Measurements from ENCODE around the gene IDH3B.
"Not testable (repeated sequence)": the region's sequence is repeated elsewhere in the genome, so short reads cannot be mapped to it uniquely, and the experiment has no call there.

The IDH3B gene

DNA sequence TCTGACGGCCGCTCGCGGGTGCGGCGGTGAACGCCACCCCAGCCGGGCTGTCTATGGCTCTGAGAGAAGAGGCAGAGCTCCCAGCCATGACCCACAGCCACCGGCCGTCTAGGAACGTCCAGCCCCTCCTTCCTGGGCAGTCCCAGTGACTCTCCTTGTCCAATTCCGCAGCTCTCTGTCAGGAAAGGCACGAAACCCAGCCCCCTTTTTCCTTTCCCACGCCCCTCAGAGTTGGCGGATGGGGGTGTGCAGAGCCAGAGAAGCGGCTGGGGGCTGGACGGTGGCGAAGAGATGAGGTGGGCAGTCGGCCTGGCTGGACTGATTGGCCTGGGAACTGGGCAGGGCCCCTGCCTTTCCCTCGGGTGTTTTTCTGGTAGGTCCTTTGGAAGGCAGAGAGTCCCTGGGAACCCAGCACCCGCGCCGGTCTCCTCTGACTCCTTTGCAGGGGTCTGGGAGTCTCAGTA is 30.0 kb upstream of the IDH3B start:
- DNase-seq, result peak; percentile 31

DNA sequence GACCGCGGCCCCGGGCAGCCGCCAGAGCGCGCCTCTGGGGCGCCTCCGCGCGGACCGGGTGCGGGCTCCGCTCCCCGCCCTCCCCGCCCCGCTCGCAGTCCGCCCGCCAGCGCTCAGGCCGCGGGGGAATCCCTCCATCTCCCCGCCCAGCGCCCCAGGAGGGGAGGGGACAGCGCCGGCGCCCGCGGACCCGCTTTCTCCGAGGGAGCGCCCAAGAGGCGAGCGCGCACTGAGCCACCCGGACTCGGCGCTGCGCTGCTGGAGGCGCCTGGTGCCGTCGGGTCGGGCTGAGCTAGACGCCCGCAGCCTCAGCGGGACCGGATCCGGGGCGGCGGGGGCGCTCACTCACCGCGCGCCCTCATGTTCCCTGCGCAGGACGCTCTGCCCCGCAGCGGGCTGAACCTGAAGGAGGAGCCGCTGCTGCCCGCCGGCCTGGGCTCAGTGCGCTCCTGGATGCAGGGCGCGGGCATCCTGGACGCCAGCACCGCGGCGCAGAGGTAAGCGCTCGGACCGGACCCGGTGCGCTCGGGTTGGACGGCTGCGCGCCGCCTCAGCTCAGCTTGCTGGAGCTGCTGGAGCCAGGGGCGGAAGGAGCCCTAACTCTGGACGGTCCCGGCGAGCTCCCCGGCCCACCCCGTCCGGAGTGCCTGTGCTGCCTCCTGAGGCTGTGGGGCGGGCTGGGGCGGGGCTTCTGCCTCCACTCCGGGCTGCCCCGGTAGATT is 29.4 kb upstream of the IDH3B start:
- DNase-seq, result peak; percentile 48

DNA sequence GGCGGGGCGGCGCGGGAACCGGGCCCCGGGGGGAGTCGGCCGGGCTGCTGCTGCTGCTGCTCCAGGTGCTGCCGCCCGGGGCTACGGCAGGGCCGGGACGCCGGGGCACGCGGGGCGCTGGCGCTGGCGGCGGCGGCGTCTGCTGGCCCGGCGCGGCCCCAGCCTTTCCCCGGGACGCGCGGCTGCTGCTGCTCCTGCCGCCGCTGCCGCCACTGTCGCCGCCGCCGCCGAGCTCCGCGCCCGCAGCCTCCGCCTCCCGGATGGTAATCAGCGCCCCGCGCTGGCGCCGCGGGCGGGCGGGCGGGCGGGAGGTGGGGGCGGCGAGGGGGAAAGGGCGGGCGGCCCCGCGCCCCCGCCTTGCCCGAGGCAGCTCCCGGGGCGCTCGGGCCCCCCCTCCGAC is 28.9 kb upstream of the IDH3B start:
- no peak for DNase-seq

DNA sequence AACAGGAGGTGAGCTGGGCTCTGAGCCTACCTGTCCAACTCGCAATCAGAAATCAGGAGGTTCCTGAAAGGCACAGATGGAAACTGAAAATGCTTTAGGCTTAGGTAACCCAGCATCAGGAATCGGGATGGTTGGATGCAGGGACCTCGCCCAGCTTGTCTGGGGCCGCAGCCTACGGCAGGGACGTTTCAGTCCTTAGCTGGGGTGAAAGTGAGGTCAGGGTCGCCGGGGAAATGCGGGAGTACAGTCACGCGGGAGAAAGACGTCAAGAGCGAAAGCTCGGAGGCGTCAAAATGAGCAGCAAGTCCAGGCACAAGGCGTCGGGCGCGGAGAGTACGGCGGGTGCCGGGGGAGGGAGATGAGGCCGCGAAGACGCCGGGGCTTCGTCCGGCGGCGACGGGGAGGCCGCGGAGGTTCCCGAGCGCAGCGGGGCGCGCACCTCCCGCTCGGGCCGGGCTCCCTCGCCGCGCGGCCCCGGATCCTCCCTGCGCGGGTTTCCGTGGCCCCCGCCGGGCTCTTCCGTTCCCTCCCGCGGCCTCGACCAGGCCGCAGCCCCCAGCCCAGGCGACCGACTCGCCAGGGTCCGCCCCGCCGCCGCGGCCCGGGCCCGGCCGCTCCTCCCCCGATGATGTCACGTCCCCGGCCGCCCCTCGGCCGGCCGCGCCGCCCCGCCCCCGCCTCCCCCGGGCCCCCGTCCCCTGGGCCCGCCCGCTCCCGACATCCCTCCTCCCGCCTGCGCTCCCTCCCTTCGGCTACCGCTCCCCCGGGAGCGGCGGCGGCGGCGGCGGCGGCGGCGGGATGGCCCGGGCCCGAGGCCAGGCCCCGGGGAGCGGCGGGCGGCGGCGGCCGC is 28.2 kb upstream of the IDH3B start, which contains the start of gene EBF4:
Gene EBF4, plus strand, starts transcription at position 745 of the 850 bp plus-strand sequence. CDS start 866 bp downstream, outside the sequence.
- peak; percentile 43 for DNase-seq

DNA sequence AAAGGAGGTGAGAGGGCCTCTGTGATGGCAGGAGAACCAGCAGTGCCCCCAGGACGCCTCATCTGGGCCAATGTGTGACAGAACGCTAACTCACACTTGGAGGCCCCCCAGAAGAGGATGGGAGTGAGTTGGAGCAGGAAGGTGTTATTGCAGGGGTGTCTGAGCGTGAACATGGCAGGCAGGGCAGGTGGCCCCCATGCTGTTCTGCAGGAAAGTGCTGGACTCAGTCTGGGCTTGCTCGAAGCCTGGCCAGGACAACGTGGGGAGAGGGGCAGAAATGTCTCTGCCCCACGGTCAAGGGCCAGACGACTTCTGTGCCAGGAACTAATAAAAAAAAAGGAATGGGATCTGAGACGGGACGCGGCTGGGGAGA is 27.6 kb upstream of the IDH3B start:
- DNase-seq, result no peak

DNA sequence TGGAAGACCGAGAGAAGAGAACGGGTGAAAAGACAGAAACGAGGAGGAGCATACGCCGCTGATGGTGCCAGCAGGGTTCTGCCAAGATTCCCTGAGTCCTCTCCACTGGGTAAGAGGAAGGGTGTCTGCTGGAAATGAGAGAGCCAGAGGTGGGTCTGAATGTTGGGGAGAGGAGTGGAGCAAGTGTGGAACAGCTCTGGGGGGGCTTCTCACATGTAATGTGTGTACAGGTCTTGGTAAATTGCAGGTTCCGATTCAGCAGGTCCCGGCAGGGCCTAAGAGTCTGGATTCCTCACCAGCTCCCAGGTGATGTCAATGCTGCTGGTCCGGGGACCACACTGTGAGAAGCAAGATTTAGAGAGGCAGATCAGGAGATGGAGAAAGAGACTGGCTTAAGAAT is 27.1 kb upstream of the IDH3B start:
- no peak for DNase-seq

DNA sequence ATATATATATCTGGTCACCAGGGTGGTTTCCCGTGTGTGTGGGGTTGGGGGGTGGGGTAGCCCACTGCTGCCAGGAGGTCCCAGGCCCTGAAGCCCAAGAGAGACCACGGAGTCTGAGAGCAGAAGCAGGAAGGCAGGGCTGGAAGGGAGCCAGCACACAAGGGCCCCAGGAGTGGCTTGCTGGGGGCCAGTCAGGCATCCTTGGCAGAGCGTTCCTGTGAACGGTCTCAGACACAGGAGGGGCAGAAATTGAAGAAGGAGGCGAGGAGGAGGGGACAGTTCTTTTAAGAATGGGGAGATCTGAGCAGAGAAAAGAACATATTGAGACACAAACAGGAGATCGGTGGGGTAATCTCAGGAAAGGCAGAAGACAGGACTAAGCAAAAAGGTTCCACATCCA is 26.7 kb upstream of the IDH3B start:
- DNase-seq, result no peak

DNA sequence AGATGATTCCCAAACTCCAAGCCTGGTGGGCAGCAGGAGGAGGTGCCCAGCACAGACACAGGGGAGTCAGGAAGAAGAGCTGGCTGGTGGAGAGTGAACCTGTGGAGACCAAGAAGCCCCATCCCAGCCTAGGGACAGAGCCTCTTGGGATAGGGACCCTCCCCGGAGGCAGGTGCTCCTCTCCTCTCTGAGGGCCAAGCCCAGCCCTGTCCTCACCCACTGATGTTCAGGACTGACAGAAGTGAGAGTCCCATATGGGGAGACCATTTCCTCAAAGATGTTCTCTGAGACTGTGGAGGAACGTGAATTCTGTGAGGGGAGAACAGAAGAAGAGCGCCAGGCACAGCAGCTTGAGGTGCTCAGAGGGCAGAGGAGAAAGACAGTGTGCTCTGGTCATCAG is 26.2 kb upstream of the IDH3B start:
- DNase-seq, result no peak

DNA sequence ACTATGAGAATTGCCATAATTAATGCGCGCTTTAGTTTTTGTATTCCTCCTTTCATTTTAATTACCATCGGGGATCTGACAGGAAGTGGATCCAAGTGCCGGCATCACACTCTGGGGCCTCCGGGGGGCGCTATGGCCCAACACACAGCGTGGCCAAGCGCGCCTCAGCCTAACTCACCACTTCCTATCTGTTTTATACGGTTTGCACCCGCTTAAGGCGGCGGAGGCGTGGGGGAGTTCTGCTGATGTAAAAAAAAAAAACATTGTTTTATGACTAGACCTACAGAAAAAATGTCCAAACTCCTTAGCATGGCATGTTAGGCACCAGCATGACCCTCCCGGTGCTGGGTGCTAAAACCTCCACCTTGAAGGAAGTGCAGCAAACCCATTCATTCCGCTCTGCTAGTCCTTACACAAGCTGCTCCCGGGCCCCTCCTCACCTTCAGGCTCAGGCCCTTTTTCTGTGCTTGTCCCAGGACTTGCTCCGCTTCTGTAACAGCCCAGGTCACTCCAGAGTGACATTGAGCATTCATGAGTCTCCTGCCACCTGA is 24.1 kb upstream of the IDH3B start:
- peak; percentile 69 for DNase-seq

DNA sequence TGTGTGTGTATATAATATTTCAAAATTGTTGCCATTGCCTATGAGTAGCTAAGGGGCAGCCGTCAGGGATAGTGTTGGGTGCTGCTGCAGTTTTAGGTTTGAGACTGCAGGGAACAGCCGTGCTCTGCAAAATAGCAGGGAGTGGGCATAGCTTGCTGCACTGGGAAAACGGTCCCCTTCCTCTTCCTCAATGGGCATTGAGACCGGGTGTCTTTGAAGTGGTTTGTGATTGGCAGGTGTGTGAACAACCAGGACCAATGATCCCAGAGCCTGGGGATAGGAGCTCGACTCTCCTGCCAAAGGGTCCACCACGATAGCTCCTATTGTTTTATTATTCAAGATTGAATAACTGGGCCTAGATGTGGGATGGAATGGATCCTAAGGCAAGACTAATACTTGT is 23.5 kb upstream of the IDH3B start:
- no peak for DNase-seq

DNA sequence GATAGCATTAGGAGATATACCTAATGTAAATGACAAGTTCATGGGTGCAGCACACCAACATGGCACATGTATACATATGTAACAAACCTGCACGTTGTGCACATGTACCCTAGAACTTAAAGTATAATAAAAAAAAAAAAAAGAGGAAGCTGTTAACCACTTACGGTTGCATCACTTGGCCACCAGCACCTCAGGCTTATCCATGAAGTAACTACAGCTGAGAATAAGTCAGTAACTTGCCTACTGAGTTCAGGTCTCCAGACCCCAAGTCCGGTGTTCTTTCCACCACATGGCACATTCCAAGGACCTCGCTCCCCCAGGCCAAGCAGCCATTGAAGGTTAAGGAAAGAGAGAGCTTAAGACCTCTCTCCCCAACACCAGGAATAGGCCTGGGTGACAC is 20.8 kb upstream of the IDH3B start:
- not testable (repeated sequence) for DNase-seq

DNA sequence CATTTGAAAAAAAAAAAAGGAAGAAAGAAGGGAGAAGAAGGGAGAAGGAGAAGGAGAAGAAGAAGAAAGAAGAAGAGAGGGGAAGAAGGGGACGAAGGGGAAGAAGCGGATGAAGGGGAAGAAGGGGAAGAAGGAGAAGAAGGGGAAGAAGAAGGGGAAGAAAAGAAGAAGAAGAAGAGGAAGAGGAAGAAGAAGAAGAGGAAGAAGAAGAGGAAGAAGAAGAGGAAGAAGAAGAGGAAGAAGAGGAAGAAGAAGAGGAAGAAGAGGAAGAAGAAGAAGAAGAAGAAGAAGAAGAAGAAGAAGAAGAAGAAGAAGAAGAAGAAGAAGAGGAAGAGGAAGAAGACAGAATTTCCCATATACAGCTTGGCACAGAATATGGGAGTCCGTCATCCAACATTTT is 18.0 kb upstream of the IDH3B start:
- DNase-seq, result not testable (repeated sequence)

DNA sequence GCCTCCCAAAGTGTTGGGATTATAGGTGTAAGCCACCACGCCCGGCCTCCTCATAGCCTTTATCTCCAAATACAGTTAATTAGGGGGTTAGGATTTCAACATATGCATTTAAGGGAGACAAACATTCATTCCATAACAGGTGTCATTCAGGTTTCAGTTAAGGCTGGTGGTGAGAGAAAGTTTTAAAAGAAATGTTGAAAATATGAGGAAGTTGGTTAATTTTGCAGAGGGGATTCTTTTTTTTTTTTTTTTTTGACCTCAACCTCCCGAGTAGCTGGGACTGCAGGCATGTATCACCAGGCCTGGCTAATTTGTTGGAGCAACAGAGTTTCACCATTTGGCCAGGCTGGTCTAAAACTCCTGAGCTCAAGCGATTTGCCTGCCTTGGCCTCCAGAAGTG is 16.0 kb upstream of the IDH3B start:
- no peak for DNase-seq

DNA sequence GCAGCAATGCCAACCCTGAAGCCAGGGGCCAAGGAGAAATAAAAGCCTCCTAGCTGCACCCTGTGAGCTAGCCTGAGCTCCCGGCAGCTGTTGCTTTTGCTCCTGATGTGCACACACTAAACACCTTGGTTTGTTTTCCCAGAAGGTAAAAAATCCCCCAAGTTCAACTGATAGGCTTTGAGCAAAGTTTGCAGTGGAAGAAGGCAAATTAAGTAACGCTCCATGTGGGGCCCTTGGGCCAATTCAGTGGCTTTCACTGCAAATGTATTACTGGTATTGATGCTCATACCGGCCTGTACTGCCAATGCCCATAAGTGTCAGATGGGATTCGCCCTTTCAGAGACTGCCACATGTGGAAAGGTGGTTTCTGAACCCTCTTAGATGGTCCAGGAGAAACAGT is 9.4 kb upstream of the IDH3B start:
- DNase-seq, result no peak

DNA sequence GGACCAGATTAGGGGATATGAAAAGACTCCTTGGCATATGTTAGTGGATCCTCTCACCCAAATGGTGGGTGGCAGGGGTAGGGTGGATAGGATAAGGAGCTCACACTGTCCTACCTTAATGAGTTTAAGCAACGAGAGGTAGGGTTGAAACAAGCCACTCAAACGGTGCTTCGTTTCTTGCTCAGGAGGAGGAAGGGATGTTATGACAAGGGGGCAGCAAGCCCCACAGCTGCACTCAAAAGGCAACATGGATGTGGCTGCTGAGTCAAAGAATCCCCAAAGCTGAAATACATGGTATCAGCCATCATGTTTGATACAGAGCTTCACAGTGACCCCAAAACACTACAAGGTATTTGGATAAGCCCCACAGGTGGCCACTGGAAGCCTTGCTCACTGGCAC is 8.4 kb upstream of the IDH3B start:
- no peak for DNase-seq

DNA sequence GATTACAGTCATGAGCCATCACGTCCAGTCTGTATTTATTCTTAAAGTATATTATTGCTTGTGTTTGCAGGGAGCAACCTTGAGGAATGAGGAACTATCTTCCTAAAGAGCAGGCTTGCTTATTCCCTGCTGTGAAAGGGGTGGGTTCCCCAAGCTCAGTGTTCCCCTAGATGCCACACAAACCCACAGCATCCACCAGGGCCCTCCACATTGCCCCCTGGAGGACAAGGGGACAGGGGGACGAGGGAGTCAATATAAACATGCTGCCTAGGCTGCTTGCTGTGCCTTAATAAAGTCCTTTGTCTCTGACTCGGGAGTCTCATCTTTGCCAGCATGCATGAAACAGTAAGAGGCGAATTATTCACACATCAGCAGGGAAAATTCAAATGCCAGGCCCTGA is 8.0 kb upstream of the IDH3B start:
- peak; percentile 46 for DNase-seq

DNA sequence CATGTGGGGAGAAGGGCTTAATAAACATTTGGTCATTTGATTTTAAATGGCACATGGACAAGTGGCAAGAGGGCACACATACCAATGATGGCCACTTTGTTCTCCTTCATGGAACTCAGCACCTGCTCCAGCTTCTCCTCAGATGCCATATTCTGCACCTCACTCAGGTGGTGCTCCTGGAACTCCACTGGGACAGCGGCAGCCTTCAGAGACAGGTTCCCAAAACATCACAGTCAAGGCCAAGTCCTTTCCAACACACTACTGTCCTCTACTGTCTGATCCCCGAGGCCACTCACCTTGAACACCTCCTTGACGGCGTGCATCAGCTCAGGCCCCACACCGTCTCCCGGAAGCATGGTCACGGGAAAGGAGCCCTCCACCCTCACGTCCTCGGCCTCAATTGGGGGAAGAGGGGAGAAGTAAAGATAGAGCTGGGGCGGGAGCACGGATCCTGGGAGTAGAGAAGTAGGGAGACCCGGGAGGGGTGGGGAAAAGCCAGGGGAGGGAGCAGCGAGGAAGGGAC is 591 bp downstream of the IDH3B start:
- DNase-seq, result no peak

DNA sequence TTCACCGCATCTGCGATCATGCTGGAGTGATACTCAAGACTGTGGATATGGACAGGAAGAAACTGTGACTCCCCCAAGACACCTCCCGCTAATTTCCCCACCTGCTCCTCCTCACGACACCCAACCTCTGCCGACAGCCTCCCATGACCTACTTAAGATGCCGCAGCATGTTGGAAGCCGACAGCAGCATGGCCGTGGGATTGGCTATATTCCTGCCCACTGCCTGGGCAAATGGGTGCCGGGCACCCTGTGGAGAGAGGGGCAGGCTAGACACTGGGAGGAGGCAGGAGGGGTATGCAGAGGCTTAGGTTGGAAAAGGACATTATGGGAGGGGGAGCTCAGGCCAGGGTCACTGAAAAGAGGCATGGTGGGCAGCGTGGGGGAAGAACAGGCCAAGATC is 4.5 kb downstream of the IDH3B start:
- DNase-seq, result no peak

DNA sequence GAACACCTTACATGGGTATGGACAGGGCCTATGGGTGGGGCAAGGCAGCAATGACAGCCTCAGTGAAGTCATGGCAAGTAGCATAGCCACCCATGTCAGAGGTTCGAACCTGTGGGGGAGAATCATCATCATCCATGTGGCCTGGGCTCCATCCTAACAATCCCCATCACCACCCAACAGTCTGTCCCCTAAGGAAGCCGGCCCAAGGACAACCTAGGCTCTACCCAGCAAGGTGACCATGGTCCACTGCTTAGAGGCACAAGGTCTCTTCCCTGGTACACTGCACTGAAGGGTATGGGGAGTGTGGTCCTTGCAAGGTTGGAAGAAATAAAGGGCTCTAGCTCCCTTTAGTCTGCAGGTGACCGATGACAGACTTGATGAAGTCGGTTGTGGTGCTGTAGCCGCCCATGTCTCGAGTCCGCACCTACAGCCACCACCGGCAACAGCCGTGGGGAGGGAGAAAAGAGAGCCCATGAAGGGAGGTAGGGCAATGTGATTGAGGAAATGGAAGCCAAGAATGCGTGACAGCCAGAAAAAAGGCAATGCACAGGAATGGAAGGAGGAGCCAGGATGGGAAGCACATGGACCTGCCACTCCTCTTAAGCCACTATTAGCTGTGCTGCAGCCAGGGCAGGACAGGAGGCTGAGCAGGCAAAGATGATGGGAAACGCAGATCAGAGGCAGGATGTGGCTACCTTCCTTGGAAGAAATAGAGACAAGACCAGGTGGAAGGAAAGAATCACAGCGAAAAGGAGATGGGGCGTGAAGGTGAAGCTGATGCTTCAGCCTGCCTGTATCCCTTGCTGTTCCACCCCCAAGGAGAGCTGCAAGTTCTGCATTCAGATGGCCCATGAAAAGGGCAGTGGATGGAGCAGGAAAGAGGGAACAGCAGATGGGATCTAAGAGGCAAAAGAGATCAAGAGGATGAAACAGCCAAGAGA is 5.3 kb downstream of the IDH3B start:
- peak; percentile 79 for DNase-seq

DNA sequence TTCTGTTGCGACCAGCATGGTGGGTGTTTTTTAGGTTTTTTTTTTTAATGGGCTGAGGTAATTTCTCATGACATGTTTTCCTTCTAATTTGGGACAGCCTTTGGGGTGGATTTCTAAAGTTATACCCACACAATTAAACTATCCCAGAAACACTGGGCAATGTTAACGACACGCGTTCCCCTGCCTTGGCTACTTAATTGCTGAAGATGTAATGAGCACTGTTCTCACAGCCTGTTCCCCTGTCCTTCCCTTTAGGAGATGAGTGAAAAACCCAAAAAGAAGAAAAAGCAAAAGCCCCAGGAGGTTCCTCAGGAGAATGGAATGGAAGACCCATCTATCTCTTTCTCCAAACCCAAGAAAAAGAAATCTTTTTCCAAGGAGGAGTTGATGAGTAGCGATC is 6.3 kb downstream of the IDH3B start:
- DNase-seq, result no peak

DNA sequence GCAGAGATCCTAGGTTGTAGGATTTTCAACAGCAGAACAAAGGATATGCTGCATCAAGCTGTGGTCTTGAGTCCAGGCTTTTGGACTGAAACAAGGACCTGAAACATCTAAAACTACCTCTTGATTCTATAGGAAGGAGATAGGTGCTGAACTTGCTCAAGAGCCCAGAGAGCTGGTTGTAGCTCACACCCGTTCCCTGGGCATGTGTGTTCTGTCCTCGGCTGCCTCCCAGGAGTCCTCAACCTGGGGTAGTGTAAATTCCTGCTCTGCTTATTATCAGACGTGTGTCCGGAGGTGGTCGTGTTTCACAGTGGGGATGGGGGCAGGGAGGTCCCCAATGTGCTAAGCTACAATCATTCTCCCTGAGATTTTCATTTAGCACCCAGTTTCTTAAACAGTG is 6.8 kb downstream of the IDH3B start:
- DNase-seq, result no peak

DNA sequence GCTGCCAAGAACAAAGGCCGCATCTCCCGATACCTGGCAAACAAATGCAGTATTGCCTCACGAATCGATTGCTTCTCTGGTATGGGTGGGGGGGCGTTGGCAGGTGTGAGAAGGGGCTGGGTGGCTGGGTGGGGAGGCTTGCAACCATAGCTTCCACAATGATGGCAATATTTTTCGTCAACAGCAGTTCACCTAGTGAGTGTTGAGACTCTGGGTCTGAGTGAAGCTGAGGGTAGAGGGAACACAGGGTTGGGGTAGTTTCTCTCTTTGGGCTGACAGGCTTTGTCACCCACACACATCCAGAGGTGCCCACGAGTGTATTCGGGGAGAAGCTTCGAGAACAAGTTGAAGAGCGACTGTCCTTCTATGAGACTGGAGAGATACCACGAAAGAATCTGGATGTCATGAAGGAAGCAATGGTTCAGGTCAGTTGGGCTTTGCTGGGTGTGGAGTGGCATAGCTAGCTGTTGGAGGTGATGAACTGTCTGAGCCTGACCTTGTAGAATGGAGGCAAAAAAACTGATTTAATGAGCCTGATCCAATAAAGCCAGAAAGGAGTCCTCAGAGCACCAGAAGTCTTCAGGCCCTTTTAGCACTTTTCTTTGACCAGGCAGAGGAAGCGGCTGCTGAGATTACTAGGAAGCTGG is 7.4 kb downstream of the IDH3B start:
- DNase-seq, result no peak
